Measurements from ENCODE around the gene CGB3. TPM values are rescaled to one million over a fixed set of nuclear protein-coding genes. Genes with fewer than 3 reads are reported as not detected.

Gene CGB3
- total and polyA plus RNA-seq, 10 donors: not detected

- intact Hi-C loops (cut with DNase I; ENCODE audit: low total_unique reads): no loop called here
- no peaks in the 10 kb centered on the region for H3K9me3 ChIP-seq
- peaks cover 6 to 34% (median 19%) of the 10 kb centered on the region in 6 donors for H3K4me1 ChIP-seq
- TF ChIP-seq POLR2AphosphoS5 (IDR thresholded peaks at IDR 0.05): no peak
- 87 to 96% (median 92%) methylated on average over 9 of the region's 9 CpGs for WGBS, 5 donors
- no peak overlapping the region for H3K4me3 ChIP-seq
- no peaks in the 10 kb centered on the region for H3K27me3 ChIP-seq (replicated peaks in 1 of 7)
- peaks cover 0 to 74% (median 26%) of the 10 kb centered on the region in 6 donors for H3K36me3 ChIP-seq
- no peak overlapping the region for H3K27ac ChIP-seq
- DNase-seq: no peak
Observed at GRCh38 chr19:48988860-48989259, 35.3 kb downstream of the CGB3 start.

- Histone ChIP-seq H3K4me1 (peaks cover 6 to 32% (median 19%) of the 10 kb centered on the region in 6 donors), H3K27me3 (replicated peaks in 1 of 7) (no peaks in the 10 kb centered on the region), H3K9me3 (no peaks in the 10 kb centered on the region), H3K4me3 (no peak overlapping the region), H3K27ac (no peak overlapping the region), H3K36me3 (peaks cover 0 to 80% (median 28%) of the 10 kb centered on the region in 6 donors)
- TF ChIP-seq CTCF (IDR thresholded peaks at IDR 0.05 in 8 of 11, conservative IDR thresholded peaks at IDR 0.05 in 3 of 11): no peak
- TF ChIP-seq POLR2A (IDR thresholded peaks at IDR 0.05): no peak
- TF ChIP-seq POLR2AphosphoS5 (IDR thresholded peaks at IDR 0.05): no peak
- intact Hi-C loops (cut with DNase I; ENCODE audit: low total_unique reads): no loop called here
- no peak for DNase-seq
- 92 to 97% (median 96%) methylated on average over 7 of the region's 7 CpGs for WGBS, 5 donors
Observed at GRCh38 chr19:48988286-48988685, 35.8 kb downstream of the CGB3 start.

DNA sequence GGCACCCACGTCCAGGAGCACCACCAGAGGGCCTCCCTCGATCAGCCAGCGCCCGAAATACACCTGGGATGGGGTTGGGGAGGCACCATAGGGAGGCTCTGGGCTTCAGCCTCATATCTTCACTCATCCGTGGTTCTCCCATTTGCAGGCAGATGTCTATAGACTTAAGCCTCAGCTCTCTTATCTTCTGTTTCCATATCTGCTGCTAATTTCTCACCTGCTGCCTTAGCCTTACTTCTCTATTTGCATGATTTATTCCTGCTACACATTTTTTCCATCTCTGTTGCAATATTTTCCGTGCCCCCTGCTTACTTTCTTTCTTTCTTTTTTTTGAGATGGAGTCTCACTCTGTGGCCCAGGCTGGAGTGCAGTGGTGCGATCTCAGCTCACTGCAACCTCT lies 36.8 kb downstream of the CGB3 start:
- peaks cover 0 to 89% (median 36%) of the 10 kb centered on the region in 6 donors for H3K36me3 ChIP-seq

DNA sequence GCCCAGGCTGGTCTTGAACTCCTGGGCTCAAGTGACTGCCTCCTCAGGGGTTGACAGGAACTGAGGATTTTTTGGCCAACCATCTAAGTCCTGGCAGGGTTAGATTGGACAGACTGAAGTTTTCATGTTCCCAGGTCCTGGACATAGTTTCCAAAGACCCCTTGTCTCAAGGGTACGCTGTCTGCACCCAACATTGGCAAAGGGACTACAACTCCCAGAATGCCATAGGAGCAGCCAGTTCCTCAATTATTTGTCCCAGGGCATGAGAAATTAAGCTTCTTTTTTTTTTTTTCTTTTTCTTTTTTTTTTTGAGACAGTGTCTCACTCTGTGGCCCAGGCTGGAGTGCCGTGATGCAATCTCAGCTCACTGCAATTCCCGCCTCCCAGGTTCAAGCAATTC lies 37.9 kb downstream of the CGB3 start:
- DNase-seq: no peak
- Histone ChIP-seq H3K36me3 (peaks cover 0 to 100% (median 47%) of the 10 kb centered on the region in 6 donors), H3K9me3 (no peaks in the 10 kb centered on the region), H3K4me3 (no peak overlapping the region), H3K27me3 (replicated peaks in 1 of 7) (no peaks in the 10 kb centered on the region), H3K27ac (no peak overlapping the region), H3K4me1 (peaks cover 0 to 15% (median 3%) of the 10 kb centered on the region in 6 donors)
- 84 to 94% (median 91%) methylated on average over 3 of the region's 3 CpGs for WGBS, 5 donors
- intact Hi-C loops (cut with DNase I; ENCODE audit: low total_unique reads): no loop called here
- TF ChIP-seq CTCF (IDR thresholded peaks at IDR 0.05 in 8 of 11, conservative IDR thresholded peaks at IDR 0.05 in 3 of 11) (no peak), POLR2A (IDR thresholded peaks at IDR 0.05) (no peak), POLR2AphosphoS5 (IDR thresholded peaks at IDR 0.05) (no peak)

More for the DNA sequence above, 36.8 kb downstream of the CGB3 start:
- Histone ChIP-seq H3K9me3 (no peaks in the 10 kb centered on the region), H3K4me1 (peaks cover 6 to 26% (median 14%) of the 10 kb centered on the region in 6 donors), H3K27me3 (replicated peaks in 1 of 7) (no peaks in the 10 kb centered on the region), H3K27ac (no peak overlapping the region), H3K4me3 (no peak overlapping the region)
- no peak for TF ChIP-seq POLR2AphosphoS5 (IDR thresholded peaks at IDR 0.05)
- TF ChIP-seq POLR2A (IDR thresholded peaks at IDR 0.05): no peak
- TF ChIP-seq CTCF (IDR thresholded peaks at IDR 0.05 in 8 of 11, conservative IDR thresholded peaks at IDR 0.05 in 3 of 11): no peak
- intact Hi-C loops (cut with DNase I; ENCODE audit: low total_unique reads): no loop called here
- no peak for DNase-seq
- 82 to 92% (median 83%) methylated on average over 7 of the region's 7 CpGs for WGBS, 5 donors

GRCh38 chr19:48985711-48986110 lies 38.4 kb downstream of the CGB3 start:
- no peak overlapping the region for H3K27ac ChIP-seq
- WGBS, 5 donors: 96 to 99% (median 97%) methylated on average over 4 to 13 of the region's 13 CpGs
- H3K27me3 ChIP-seq (replicated peaks in 1 of 7): no peaks in the 10 kb centered on the region
- H3K4me1 ChIP-seq: peaks cover 0 to 10% (median 0%) of the 10 kb centered on the region in 6 donors
- H3K4me3 ChIP-seq: no peak overlapping the region
- no peaks in the 10 kb centered on the region for H3K9me3 ChIP-seq
- TF ChIP-seq POLR2AphosphoS5 (IDR thresholded peaks at IDR 0.05) (peak in 1 of 3 donors; percentile 45), CTCF (IDR thresholded peaks at IDR 0.05 in 8 of 11, conservative IDR thresholded peaks at IDR 0.05 in 3 of 11) (no peak)
- intact Hi-C loops (cut with DNase I; ENCODE audit: low total_unique reads): no loop called here
- DNase-seq: no peak
- peaks cover 0 to 100% (median 49%) of the 10 kb centered on the region in 6 donors for H3K36me3 ChIP-seq
